ENCODE measurements around the gene RNF144B.

RNF144B gene

GRCh38 chr6:18412068-18412467, 24.9 kb downstream of the RNF144B start:
- H3K27ac ChIP-seq (replicated peaks): peak overlapping the region; percentile 35
- no peak overlapping the region for H3K4me3 ChIP-seq (replicated peaks; ENCODE audit: insufficient read depth, low read length)
- H3K27me3 ChIP-seq (ENCODE audit: insufficient read depth, poor library complexity, severe bottlenecking): no peaks in the 10 kb centered on the region
- peak in 1 of 2 experiments; percentile 62 for DNase-seq (ENCODE audit: low read depth in 1 of 2, low spot score in 1 of 2)
- no peak for TF ChIP-seq POLR2AphosphoS5 (IDR thresholded peaks at IDR 0.05; ENCODE audit: low read depth)
- peak; percentile 59; the same call in 1 of the 2 replicates for TF ChIP-seq SPI1 (IDR thresholded peaks at IDR 0.05; ENCODE audit: borderline replicate concordance, low read depth)

- Histone ChIP-seq H3K27me3 (ENCODE audit: insufficient read depth, poor library complexity, severe bottlenecking) (no peaks in the 10 kb centered on the region), H3K4me3 (replicated peaks; ENCODE audit: insufficient read depth, low read length) (no peak overlapping the region), H3K27ac (replicated peaks) (peak overlapping the region; percentile 22)
- TF ChIP-seq CTCF (IDR thresholded peaks at IDR 0.05; ENCODE audit: insufficient read depth, low read length) (no peak), REST (IDR thresholded peaks at IDR 0.05; ENCODE audit: insufficient replicate concordance, low read depth) (no peak), POLR2AphosphoS5 (IDR thresholded peaks at IDR 0.05; ENCODE audit: low read depth) (no peak), GABPA (IDR thresholded peaks at IDR 0.05; ENCODE audit: low read depth) (no peak), SPI1 (IDR thresholded peaks at IDR 0.05; ENCODE audit: borderline replicate concordance, low read depth) (no peak)
- no peak for DNase-seq (ENCODE audit: low read depth in 1 of 2, low spot score in 1 of 2)
Measured at GRCh38 chr6:18412644-18413043, 25.5 kb downstream of the RNF144B start.

GRCh38 chr6:18413381-18413780, 26.2 kb downstream of the RNF144B start:
- no peak for TF ChIP-seq GABPA (IDR thresholded peaks at IDR 0.05; ENCODE audit: low read depth)
- Histone ChIP-seq H3K27me3 (ENCODE audit: insufficient read depth, poor library complexity, severe bottlenecking) (no peaks in the 10 kb centered on the region), H3K4me3 (replicated peaks; ENCODE audit: insufficient read depth, low read length) (no peak overlapping the region), H3K27ac (replicated peaks) (no peak overlapping the region)
- DNase-seq (ENCODE audit: low read depth in 1 of 2, low spot score in 1 of 2): no peak

- no peaks in the 10 kb centered on the region for H3K27me3 ChIP-seq (ENCODE audit: insufficient read depth, poor library complexity, severe bottlenecking)
- DNase-seq (ENCODE audit: low read depth in 1 of 2, low spot score in 1 of 2): no peak
- TF ChIP-seq CTCF (IDR thresholded peaks at IDR 0.05; ENCODE audit: insufficient read depth, low read length): no peak
- TF ChIP-seq GABPA (IDR thresholded peaks at IDR 0.05; ENCODE audit: low read depth): no peak
- TF ChIP-seq SPI1 (IDR thresholded peaks at IDR 0.05; ENCODE audit: borderline replicate concordance, low read depth): no peak
- TF ChIP-seq REST (IDR thresholded peaks at IDR 0.05; ENCODE audit: insufficient replicate concordance, low read depth): no peak
- TF ChIP-seq POLR2AphosphoS5 (IDR thresholded peaks at IDR 0.05; ENCODE audit: low read depth): no peak
- no peak overlapping the region for H3K27ac ChIP-seq (replicated peaks)
- no peak overlapping the region for H3K4me3 ChIP-seq (replicated peaks; ENCODE audit: insufficient read depth, low read length)
Measured at GRCh38 chr6:18414116-18414515, 27.0 kb downstream of the RNF144B start.

- no peak for DNase-seq (ENCODE audit: low read depth in 1 of 2, low spot score in 1 of 2)
- H3K4me3 ChIP-seq (replicated peaks; ENCODE audit: insufficient read depth, low read length): no peak overlapping the region
- no peaks in the 10 kb centered on the region for H3K27me3 ChIP-seq (ENCODE audit: insufficient read depth, poor library complexity, severe bottlenecking)
- TF ChIP-seq REST (IDR thresholded peaks at IDR 0.05; ENCODE audit: insufficient replicate concordance, low read depth) (no peak), GABPA (IDR thresholded peaks at IDR 0.05; ENCODE audit: low read depth) (no peak), SPI1 (IDR thresholded peaks at IDR 0.05; ENCODE audit: borderline replicate concordance, low read depth) (no peak), CTCF (IDR thresholded peaks at IDR 0.05; ENCODE audit: insufficient read depth, low read length) (no peak), POLR2AphosphoS5 (IDR thresholded peaks at IDR 0.05; ENCODE audit: low read depth) (no peak)
- H3K27ac ChIP-seq (replicated peaks): no peak overlapping the region
Measured at GRCh38 chr6:18415207-18415606, 28.1 kb downstream of the RNF144B start.

Measured in HL-60 (cell line).